ENCODE results near the gene MSTN. TPM values are rescaled to one million over a fixed set of nuclear protein-coding genes. Genes with fewer than 3 reads are reported as not detected.

Gene MSTN
- total and polyA plus RNA-seq, 2 experiments from 2014 or later: 0.21 TPM; not detected in 1

- Histone ChIP-seq H3K9me2 (ENCODE audit: insufficient read depth) (peaks cover 10% of the 10 kb centered on the region; the same call in 1 of the 2 replicates), H3K27ac (ENCODE audit: low read depth) (no peak overlapping the region), H4K20me1 (replicated peaks; ENCODE audit: insufficient read depth) (no peaks in the 10 kb centered on the region), H3K4me2 (no peak overlapping the region), H3K36me3 (ENCODE audit: insufficient read depth) (no peaks in the 10 kb centered on the region), H3F3A (replicated peaks; ENCODE audit: low read depth) (no peaks in the 10 kb centered on the region), H2AFZ (no peak overlapping the region), H3K4me3 (no peak overlapping the region), H3K4me1 (ENCODE audit: insufficient read depth) (no peaks in the 10 kb centered on the region), H3K27me3 (ENCODE audit: insufficient read depth) (no peaks in the 10 kb centered on the region), H3K79me2 (replicated peaks; ENCODE audit: insufficient read depth) (no peaks in the 10 kb centered on the region)
- no peaks in the 10 kb centered on the region; the same call in 2 of the 3 replicates for H3K9me3 Mint-ChIP-seq
- H3K36me3 Mint-ChIP-seq (ENCODE audit: low read depth): no peaks in the 10 kb centered on the region
- ATAC-seq (no peak), DNase-seq (ENCODE audit: low spot score) (no peak)
- no peaks in the 10 kb centered on the region for H3K27me3 Mint-ChIP-seq (ENCODE audit: insufficient read depth, low read depth, poor library complexity)
- H3K27ac Mint-ChIP-seq: no peak overlapping the region
- TF ChIP-seq JUNB (IDR thresholded peaks at IDR 0.05; ENCODE audit: unreplicated experiment) (no peak), CTCF (conservative IDR thresholded peaks at IDR 0.05; ENCODE audit: low read depth in 2 of 2) (no peak), EZH2 (IDR thresholded peaks at IDR 0.05; ENCODE audit: low read depth, unreplicated experiment) (no peak), ZNF462 (CRISPR knock-in tag; IDR thresholded peaks at IDR 0.05) (no peak)
- no peaks in the 10 kb centered on the region for H3K4me1 Mint-ChIP-seq
- H3K4me3 Mint-ChIP-seq: no peak overlapping the region
Measured at GRCh38 chr2:190094316-190094871, 31.9 kb upstream of the MSTN start.

Data from GM23338 (cell line).